GM19395 (cell line): ENCODE data around the gene RBP3.

Experiments
- ATAC-seq: cut with Tn5 transposase; IDR thresholded peaks from one replicate; pipeline ENCODE4 v1.9.1; 2021; ENCODE audit warnings: mild to moderate bottlenecking, moderate library complexity; ENCODE audit not compliant: unreplicated experiment

RBP3 gene

GRCh38 chr10:47318706-47319105 is 29.5 kb upstream of the RBP3 start:
- no peak for ATAC-seq

DNA sequence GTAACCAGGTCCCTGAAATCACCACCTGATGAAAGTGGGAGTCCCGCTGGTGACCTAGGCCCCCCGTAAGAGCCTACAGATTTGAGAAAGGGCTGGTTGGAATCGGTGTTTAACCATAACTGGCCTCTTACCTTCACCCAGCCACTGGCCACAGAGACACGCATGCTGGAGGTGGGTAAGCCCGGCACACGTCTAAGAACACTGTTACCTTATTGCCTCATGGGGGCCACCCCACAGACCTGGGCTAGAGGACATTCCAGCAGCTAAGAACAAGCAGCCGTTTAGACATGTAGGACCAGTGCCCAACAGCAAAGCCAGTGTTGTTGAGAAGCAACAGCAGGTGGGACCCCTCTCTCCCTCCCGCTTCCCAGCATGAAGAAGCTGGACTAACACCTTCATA is 28.4 kb upstream of the RBP3 start:
- ATAC-seq: no peak

DNA sequence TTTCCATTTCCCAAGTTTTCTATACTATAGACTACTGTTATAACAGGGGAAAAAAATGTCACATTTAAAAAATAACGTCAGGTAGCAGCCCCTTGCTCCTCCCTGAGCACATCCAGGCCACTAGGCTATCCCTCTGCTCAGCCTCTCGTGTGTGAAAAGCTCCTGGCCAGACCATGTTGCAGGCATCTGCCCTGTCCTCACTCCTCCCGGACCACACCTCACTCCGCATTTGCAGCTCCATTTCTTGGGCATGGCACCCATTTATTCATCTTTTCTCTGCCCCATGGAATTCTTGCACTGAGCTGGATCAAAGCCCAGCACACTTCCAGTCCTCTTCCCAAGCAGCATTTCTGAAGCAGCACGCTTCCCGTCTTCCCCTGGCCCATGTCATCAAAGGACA is 27.4 kb upstream of the RBP3 start:
- ATAC-seq: no peak

DNA sequence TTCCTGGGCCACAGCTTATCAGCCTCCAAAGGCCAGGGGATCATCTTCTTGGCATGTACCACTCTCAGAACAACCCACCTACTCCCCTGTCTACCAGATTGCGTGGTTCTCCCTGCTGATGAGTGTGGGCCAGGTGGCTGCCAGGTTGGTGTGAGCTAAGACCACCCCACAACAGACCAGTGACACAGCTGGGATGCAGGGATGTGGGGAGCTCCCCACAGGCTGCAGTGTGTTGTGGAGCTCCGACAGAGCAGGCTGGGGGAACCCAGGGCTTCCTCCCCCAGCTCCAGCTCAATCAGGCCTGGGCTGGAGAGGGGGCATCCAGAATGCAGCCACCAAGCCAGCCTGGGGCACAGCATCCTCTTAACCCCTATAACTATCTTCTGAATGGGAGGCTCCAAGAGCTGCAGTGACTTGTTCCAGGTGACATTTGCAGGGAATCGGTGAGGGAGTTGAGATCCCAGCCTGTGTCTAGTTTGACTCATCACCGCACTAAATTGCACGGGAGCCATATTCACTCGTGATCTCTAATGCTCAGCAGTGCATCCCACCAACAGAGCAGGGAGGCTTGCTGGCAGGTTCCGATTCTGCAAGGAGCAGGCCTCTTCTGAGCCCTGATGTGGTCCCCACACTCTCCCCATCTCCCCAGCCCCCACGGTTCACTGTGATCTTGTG is 26.5 kb upstream of the RBP3 start:
- ATAC-seq: no peak

GRCh38 chr10:47322300-47323061 is 25.7 kb upstream of the RBP3 start, which contains the start of gene GDF2:
Gene GDF2 (plus strand): TSS chr10:47322454. CDS start chr10:47322669, 215 bp downstream.
- ATAC-seq: no peak

DNA sequence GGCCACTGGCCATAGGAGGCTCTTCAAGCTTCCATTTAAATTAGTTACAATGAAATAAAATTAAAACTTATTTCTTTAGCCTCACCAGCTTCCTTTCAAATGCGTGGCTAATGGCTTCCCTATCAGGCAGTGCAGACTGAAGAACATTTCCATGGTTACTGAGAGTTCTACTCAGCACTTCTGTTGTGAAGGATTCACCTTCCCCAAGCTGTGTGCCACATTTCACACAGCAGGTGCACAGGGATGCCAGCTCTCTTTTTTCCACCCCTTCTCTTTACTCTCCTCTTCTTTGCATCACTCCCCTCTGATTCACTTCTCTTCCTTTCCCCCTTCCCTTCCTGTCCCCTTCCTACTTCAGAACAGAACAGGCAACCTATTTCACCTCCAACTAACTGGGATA is 25.1 kb upstream of the RBP3 start:
- no peak for ATAC-seq

DNA sequence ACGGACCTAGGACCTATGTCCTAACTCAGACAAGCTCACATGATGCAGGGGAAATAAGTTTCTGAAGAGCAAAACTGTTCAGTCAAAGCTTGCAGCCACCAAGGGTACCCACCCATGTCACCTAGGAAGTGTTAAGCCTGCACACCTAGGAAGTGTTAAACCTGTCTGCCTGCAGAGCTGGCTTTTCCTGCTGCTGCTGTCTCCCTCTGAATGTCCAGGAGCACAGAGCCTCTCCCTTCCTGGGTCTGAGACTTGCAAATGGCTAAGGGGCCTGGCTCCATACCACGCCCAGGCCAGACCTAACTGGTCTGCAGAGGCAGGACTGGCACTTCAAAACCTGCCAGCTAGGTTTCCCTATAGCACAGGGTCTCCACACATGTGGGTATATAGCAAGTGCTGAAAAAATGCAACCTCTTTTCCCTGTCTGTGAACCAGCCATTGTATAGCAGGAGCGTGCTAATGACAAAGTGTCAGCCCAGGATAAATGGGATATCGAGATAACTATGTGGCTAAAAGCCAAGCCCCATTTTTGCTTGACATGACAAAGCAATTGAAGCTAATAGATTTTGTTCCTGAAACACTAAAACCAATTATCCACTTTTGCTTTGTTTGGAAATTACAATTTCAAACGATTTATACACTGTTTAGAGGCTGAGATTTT is 24.4 kb upstream of the RBP3 start:
- ATAC-seq: no peak

DNA sequence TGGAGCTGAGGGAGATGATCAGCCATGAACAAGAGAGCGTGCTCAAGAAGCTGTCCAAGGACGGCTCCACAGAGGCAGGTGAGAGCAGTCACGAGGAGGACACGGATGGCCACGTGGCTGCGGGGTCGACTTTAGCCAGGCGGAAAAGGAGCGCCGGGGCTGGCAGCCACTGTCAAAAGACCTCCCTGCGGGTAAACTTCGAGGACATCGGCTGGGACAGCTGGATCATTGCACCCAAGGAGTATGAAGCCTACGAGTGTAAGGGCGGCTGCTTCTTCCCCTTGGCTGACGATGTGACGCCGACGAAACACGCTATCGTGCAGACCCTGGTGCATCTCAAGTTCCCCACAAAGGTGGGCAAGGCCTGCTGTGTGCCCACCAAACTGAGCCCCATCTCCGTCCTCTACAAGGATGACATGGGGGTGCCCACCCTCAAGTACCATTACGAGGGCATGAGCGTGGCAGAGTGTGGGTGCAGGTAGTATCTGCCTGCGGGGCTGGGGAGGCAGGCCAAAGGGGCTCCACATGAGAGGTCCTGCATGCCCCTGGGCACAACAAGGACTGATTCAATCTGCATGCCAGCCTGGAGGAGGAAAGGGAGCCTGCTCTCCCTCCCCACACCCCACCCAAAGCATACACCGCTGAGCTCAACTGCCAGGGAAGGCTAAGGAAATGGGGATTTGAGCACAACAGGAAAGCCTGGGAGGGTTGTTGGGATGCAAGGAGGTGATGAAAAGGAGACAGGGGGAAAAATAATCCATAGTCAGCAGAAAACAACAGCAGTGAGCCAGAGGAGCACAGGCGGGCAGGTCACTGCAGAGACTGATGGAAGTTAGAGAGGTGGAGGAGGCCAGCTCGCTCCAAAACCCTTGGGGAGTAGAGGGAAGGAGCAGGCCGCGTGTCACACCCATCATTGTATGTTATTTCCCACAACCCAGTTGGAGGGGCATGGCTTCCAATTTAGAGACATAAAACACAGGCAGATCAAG is 22.6 kb upstream of the RBP3 start:
- no peak for ATAC-seq

- no peak for ATAC-seq
These were observed 21.7 kb upstream of the RBP3 start for GRCh38 chr10:47326306-47326926.

DNA sequence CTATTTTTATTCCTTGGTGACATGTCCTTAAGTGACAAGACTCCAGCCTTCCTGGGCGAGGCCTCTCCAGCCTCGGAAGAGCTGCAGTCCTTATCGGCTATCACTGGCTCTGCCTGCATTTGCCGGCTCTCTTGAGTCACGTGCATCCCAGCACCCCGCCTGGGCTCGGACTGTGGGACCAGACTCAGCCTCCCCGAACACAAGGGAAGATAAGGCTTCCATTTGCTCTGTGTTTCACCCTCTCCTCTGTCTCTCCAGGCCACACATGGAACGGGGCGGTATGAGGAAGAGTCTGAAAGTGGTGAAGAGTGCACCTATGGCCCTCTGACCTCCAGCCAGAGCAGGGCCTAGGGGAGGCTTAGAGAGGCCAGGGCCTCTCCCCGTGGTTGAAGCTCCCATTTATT is 21.2 kb upstream of the RBP3 start:
- no peak for ATAC-seq

- ATAC-seq: no peak
These were observed 18.3 kb upstream of the RBP3 start for GRCh38 chr10:47329855-47330254.

- ATAC-seq: no peak
These were observed 17.8 kb upstream of the RBP3 start for GRCh38 chr10:47330366-47330765.

- no peak for ATAC-seq
These were observed 17.4 kb upstream of the RBP3 start for GRCh38 chr10:47330804-47331203.

DNA sequence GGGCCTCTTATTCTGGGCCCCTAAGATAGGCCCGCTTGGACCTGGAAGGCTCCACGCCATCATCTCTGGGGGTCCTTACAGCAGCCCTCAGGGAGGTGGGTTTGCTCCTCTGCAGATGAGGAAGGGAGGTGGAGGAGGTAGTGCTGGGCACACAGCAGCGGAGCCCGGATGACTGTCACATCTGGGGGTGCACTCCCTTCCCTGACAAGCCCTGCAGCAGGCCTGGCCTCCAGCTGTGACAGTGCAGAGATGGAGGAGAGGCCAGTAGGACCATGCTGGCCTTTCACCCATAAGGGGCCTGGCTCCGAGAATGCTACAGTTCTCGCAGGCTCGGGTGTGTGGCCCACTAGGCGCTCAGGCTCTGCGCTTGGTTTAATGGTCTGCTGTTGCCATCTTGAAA is 16.7 kb upstream of the RBP3 start:
- no peak for ATAC-seq

DNA sequence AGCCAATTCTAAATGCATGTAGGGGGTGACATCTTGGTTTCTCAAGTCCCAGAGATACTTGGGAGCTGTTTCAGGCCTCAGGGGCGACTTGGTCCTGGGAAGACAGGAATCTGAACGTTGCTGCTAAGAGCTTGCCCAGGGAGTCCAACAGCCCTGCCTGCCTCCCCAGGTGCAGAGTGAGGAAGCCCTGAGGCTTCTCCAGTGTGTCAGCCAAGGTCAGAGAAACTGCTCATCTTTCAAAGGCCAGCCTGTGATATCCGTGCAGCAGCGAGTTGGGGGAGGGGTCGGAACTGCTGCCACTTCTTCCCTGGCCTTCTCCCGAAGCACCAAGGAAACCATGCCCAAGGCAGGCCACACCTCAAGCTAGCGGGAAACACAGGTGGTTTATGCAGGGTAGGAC is 16.2 kb upstream of the RBP3 start:
- ATAC-seq: no peak

DNA sequence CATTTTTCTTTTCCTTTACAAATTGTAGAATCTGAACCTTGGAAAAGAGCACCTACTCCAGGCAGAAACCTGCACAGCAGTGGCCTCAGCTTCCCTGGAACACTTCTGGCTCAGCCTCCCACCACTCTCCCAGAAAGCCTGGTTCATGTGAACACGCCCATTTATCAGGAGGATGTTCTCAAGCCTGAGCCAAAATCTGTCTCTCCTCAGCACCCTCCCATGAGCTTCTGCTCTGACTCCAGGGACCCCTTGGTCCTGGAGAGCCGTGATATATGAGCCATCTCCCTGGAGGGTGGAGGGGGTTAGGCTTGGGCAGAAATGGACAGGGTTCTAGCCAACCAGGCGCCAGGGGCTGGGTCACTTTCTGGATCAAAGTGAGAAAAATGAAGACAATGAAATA is 15.8 kb upstream of the RBP3 start:
- ATAC-seq: no peak

- no peak for ATAC-seq
These were observed 15.2 kb upstream of the RBP3 start for GRCh38 chr10:47332946-47333345.

DNA sequence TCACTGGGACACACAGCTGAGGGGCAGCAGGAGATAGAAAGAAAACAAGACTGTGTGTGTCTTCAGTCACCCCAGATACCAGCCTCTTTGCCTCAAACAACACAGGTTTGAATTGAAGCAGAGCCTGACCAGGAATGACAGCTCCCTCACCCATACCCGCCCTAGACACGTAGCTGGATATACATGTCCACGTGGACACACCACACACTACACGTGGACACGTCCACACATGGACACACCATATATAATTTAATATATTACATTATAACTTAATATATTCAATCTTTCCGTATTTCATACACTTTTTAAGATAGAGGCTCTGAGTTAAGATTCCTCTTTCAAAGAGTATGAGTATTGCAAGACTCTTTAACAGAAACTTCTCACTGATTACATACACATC is 14.6 kb upstream of the RBP3 start:
- no peak for ATAC-seq

- ATAC-seq: no peak
These were observed 13.5 kb upstream of the RBP3 start for GRCh38 chr10:47334466-47335295.

GRCh38 chr10:47335906-47336305 is 12.3 kb upstream of the RBP3 start:
- no peak for ATAC-seq
